H1 (cell line): ENCODE measurements around the gene CORO7. TPM values are rescaled to one million over a fixed set of nuclear protein-coding genes. Genes with fewer than 3 reads are reported as not detected.
A peak's percentile ranks its signal among the peaks of the same experiment; 100 is the strongest.

Experiments used
- CTCF ChIA-PET: fragments of 300-600 bp; sonication (Branson Sonifier 250); formaldehyde crosslinking; loops from one replicate; lab custom pipeline; 2021; ENCODE audit not compliant: partially characterized antibody; lab: Charles Lee
- POLR2A ChIA-PET: fragments of 300-600 bp; sonication (Branson Sonifier 250); formaldehyde crosslinking; loops from one replicate; lab custom pipeline; 2021; ENCODE audit warnings: inconsistent platforms; ENCODE audit not compliant: partially characterized antibody; lab: Charles Lee
- DNase-seq, 2 experiments: peaks; one replicate each; pipeline versions ENCODE4 v3.0.0 to v3.0.0-alpha.2; 2010 to 2022; ENCODE audit warnings: low spot score in 2 of 2, low read depth in 1 of 2, mixed read lengths in 1 of 2
- FAIRE-seq: peaks from 2 replicates; lab custom pipeline; 2011; peaks lifted over from hg19 to GRCh38; lab: Jason Lieb, UNC
- H2AFZ ChIP-seq: 2 replicates; pipeline ENCODE4 v1.8.1; 2012; ENCODE audit warnings: low read length, inconsistent platforms
- H2AK5ac ChIP-seq: 2 replicates; pipeline ENCODE4 v1.6.1; 2013; ENCODE audit warnings: low read depth, low read length
- H2BK120ac ChIP-seq: replicated peaks from 2 replicates; pipeline ENCODE3; 2013; ENCODE audit warnings: low read depth, low read length, inconsistent platforms
- H2BK12ac ChIP-seq: 2 replicates; pipeline ENCODE4 v1.6.1; 2013; ENCODE audit warnings: low read depth, low read length
- H2BK15ac ChIP-seq: 2 replicates; pipeline ENCODE4 v1.6.1; 2013; ENCODE audit warnings: low read length
- H2BK20ac ChIP-seq: 2 replicates; pipeline ENCODE4 v1.6.1; 2013; ENCODE audit warnings: low read length
- H2BK5ac ChIP-seq: 2 replicates; pipeline ENCODE4 v1.6.1; 2013; ENCODE audit warnings: low read depth, low read length
- H3K14ac ChIP-seq: 2 replicates; pipeline ENCODE4 v1.6.1; 2013; ENCODE audit warnings: inconsistent platforms; ENCODE audit not compliant: insufficient read length
- H3K18ac ChIP-seq: 2 replicates; pipeline ENCODE4 v1.6.1; 2013; ENCODE audit warnings: low read length; ENCODE audit errors: extremely low read depth
- H3K23ac ChIP-seq: 2 replicates; pipeline ENCODE4 v1.6.1; 2013; ENCODE audit warnings: inconsistent platforms; ENCODE audit not compliant: insufficient read length
- H3K23me2 ChIP-seq: 2 replicates; pipeline ENCODE4 v1.6.1; 2013; ENCODE audit warnings: low read depth, low read length
- H3K27ac ChIP-seq: 2 replicates; pipeline ENCODE4 v1.6.1; 2011; ENCODE audit warnings: low read depth, low read length, inconsistent platforms
- H3K27me3 ChIP-seq, 4 experiments: replicated peaks in 1 of 4; 1 replicate in 1 of 4; 2 replicates in 3 of 4; pipeline versions ENCODE4 v1.6.1 to v1.8.1; 2011 to 2013; ENCODE audit warnings: low read length in 3 of 4, mild to moderate bottlenecking in 3 of 4, inconsistent platforms in 2 of 4, mixed read lengths in 2 of 4, moderate library complexity in 1 of 4; ENCODE audit not compliant: control insufficient read depth in 3 of 4, insufficient read depth in 3 of 4; ENCODE audit errors: extremely low read depth in 1 of 4
- H3K36me3 ChIP-seq, 4 experiments: 2 replicates each; pipeline versions ENCODE4 v1.6.1 to v1.8.1; 2011 to 2013; ENCODE audit warnings: mild to moderate bottlenecking in 4 of 4, low read length in 3 of 4, moderate library complexity in 2 of 4, control low read depth in 1 of 4, inconsistent platforms in 1 of 4; ENCODE audit not compliant: insufficient read depth in 4 of 4, control insufficient read depth in 2 of 4
- H3K4ac ChIP-seq: replicated peaks from 2 replicates; pipeline ENCODE3; 2013; ENCODE audit warnings: low read length, low read depth, mixed read lengths, inconsistent platforms; ENCODE audit not compliant: insufficient read length
- H3K4me1 ChIP-seq, 4 experiments: replicated peaks in 1 of 4; 1 replicate in 1 of 4; 2 replicates in 3 of 4; pipeline versions ENCODE4 v1.6.1 to v1.8.1; 2011 to 2013; ENCODE audit warnings: low read length in 3 of 4, inconsistent platforms in 2 of 4, mixed read lengths in 1 of 4; ENCODE audit not compliant: insufficient read depth in 4 of 4, control insufficient read depth in 3 of 4
- H3K4me2 ChIP-seq, 2 experiments: 2 replicates each; pipeline versions ENCODE4 v1.6.1 to v1.8.1; 2011 to 2013; ENCODE audit warnings: low read depth in 2 of 2, low read length in 2 of 2, control low read depth in 1 of 2, inconsistent platforms in 1 of 2, mild to moderate bottlenecking in 1 of 2; ENCODE audit not compliant: insufficient read depth in 1 of 2
- H3K4me3 ChIP-seq, 4 experiments: fragments of 200-600, 300-600 bp in 1 of 4; sonication (generic), shearing (Covaris generic), sonication (Bioruptor Twin) in 1 of 4; 2 replicates each; pipeline versions ENCODE4 v1.5.1 to v1.8.1; 2011 to 2016; ENCODE audit warnings: low read length in 4 of 4, low read depth in 3 of 4, control low read depth in 2 of 4, inconsistent platforms in 2 of 4, mild to moderate bottlenecking in 2 of 4, mixed read lengths in 1 of 4, moderate library complexity in 1 of 4; ENCODE audit not compliant: insufficient read depth in 2 of 4; ENCODE audit errors: extremely low read depth in 1 of 4
- H3K56ac ChIP-seq: replicated peaks from 2 replicates; pipeline ENCODE3; 2013; ENCODE audit warnings: low read depth, mild to moderate bottlenecking, mixed read lengths, low read length, inconsistent platforms; ENCODE audit not compliant: insufficient read length
- H3K79me1 ChIP-seq: 2 replicates; pipeline ENCODE4 v1.6.1; 2013; ENCODE audit warnings: low read depth, low read length, control low read depth
- H3K79me2 ChIP-seq, 2 experiments: 2 replicates each; pipeline versions ENCODE4 v1.6.1 to v1.8.1; 2012 to 2013; ENCODE audit warnings: low read length in 2 of 2, mild to moderate bottlenecking in 2 of 2, inconsistent platforms in 1 of 2; ENCODE audit not compliant: insufficient read depth in 2 of 2, control insufficient read depth in 1 of 2
- H3K9ac ChIP-seq, 4 experiments: replicated peaks in 1 of 4; 1 replicate in 1 of 4; 2 replicates in 3 of 4; pipeline versions ENCODE4 v1.6.1 to v1.8.1; 2011 to 2013; ENCODE audit warnings: low read depth in 3 of 4, low read length in 3 of 4, control low read depth in 2 of 4, mild to moderate bottlenecking in 2 of 4, moderate library complexity in 2 of 4, inconsistent platforms in 1 of 4; ENCODE audit errors: extremely low read depth in 1 of 4
- H3K9me3 ChIP-seq, 2 experiments: 2 replicates each; pipeline versions ENCODE4 v1.6.1 to v1.8.1; 2012 to 2013; ENCODE audit warnings: mild to moderate bottlenecking in 2 of 2, moderate library complexity in 2 of 2, control low read depth in 1 of 2, inconsistent platforms in 1 of 2, low read depth in 1 of 2, low read length in 1 of 2, mixed read lengths in 1 of 2; ENCODE audit not compliant: insufficient read depth in 2 of 2
- H4K20me1 ChIP-seq, 2 experiments: replicated peaks in 1 of 2; 2 replicates each; pipeline versions ENCODE3 to v1.8.1; 2011 to 2013; ENCODE audit warnings: inconsistent platforms in 2 of 2, low read length in 2 of 2, mild to moderate bottlenecking in 1 of 2; ENCODE audit not compliant: insufficient read depth in 2 of 2, control insufficient read depth in 1 of 2
- H4K5ac ChIP-seq: 2 replicates; pipeline ENCODE4 v1.6.1; 2013; ENCODE audit warnings: low read length, low read depth, mixed read lengths, inconsistent platforms; ENCODE audit not compliant: insufficient read length
- H4K8ac ChIP-seq: 2 replicates; pipeline ENCODE4 v1.8.0; 2013; ENCODE audit warnings: mild to moderate bottlenecking, moderate library complexity, low read length, inconsistent platforms; ENCODE audit not compliant: insufficient read depth; ENCODE audit errors: extremely low read depth
- H4K91ac ChIP-seq: replicated peaks from 2 replicates; pipeline ENCODE3; 2013; ENCODE audit warnings: low read length, mixed read lengths, inconsistent platforms; ENCODE audit not compliant: insufficient read length
- CEBPB ChIP-seq: IDR thresholded peaks from 2 replicates; pipeline ENCODE4 v1.6.1; 2012; ENCODE audit warnings: low read depth, low read length
- GABPA ChIP-seq: IDR thresholded peaks from 2 replicates; pipeline ENCODE4 v1.6.1; 2011; ENCODE audit warnings: mild to moderate bottlenecking, low read length, moderate library complexity, borderline replicate concordance; ENCODE audit not compliant: insufficient read depth
- KDM4A ChIP-seq: IDR thresholded peaks from one replicate; pipeline ENCODE4 v1.7.1; 2012; ENCODE audit warnings: low read depth, mild to moderate bottlenecking, moderate library complexity, low read length, inconsistent platforms; ENCODE audit not compliant: severe bottlenecking
- SIRT6 ChIP-seq: IDR thresholded peaks from one replicate; pipeline ENCODE4 v1.7.1; 2012; ENCODE audit warnings: low read length, inconsistent platforms
- SIX5 ChIP-seq: IDR thresholded peaks from 2 replicates; pipeline ENCODE4 v1.6.1; 2011; ENCODE audit warnings: mild to moderate bottlenecking, low read depth, low read length
- WGBS, 2 experiments: shearing (Covaris generic) in 1 of 2; methylation state at CpG; one replicate each; pipeline versions ENCODE4 v1.1.6 to v1.1.7; 2013 to 2015; ENCODE audit warnings: low lambda C conversion rate in 2 of 2, mixed read lengths in 2 of 2, inconsistent platforms in 1 of 2, low coverage in 1 of 2, missing lambda C conversion rate in 1 of 2; ENCODE audit not compliant: insufficient replicate concordance in 2 of 2, insufficient coverage in 1 of 2, insufficient read length in 1 of 2; ENCODE audit errors: extremely low coverage in 1 of 2, missing lambda C conversion rate in 1 of 2; 5-methylcytosine and 5-hydroxymethylcytosine counted together
- polyA plus RNA-seq, 7 experiments: library from polyadenylated mRNA; depleted of rRNA in 3 of 7; stranded (reverse) in 5 of 7; unstranded in 2 of 7; fragments of >200 nt in 5 of 7; fragments of 200-250 nt in 2 of 7; gene quantifications; 1 replicate in 5 of 7; 2 replicates in 1 of 7; 4 replicates in 1 of 7; pipeline versions ENCODE4 v1.2.1 to v1.2.3, GENCODE V29; 2011 to 2013; ENCODE audit warnings: missing spikeins in 2 of 7, mixed read lengths in 2 of 7
- total RNA-seq: library from RNA; stranded (reverse); fragmentation: NEBNext Ultra II Directional; extraction: Animal tissue kit (Norgen Biotek cat#: 25700); gene quantifications from 2 replicates; pipeline ENCODE4 v1.2.1, GENCODE V29; 2021
- TF ChIP-seq, protein P1 (sequence below): IDR thresholded peaks from 2 replicates; pipeline ENCODE4 v1.6.1; 2011; ENCODE audit warnings: low read depth, mild to moderate bottlenecking, low read length; ENCODE audit not compliant: insufficient read depth

CORO7 gene
- total and polyA plus RNA-seq, 2 of the 8 experiments (the other 6 are each of a cell fraction or from before 2014, with no cell fraction given): 25.2 to 29.8 TPM

DNA sequence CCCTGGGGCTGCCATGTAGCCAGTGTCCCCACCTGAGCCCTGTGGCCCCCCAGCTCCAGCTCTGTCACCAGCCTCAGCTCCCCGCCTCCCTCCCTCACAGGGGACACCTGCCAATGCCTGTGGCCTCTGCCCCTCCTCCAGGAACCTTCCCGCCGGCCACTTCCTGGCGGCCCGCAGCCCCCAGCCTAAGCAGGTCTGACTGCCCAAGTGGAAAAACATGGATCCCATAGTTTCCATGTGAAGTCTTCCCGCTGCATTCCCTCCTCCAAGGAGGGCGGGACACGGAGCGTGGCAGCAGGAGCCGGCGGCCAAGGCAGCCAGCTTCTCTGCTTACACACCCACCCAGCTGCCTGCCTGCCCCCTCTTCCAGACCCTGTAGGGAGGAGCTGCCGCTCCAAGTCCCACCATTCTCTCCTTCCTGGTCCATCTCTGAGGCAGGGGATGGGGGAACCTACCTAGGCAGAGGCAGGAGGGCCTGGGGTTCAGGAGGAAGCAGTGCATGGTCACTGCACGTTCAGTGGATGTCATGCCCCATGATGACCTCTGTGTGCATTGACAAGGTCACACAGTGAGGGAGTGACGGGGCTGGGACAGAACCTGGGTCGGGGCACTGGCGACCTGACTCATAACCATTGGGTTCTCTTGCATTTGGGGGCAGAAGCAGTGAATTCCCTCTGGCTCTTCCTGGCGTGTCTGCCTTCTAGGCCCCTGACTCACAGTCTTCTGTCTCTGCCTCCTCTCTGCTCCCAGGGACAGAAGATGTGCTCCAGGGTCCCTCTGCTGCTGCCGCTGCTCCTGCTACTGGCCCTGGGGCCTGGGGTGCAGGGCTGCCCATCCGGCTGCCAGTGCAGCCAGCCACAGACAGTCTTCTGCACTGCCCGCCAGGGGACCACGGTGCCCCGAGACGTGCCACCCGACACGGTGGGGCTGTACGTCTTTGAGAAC lies 36.0 kb downstream of the CORO7 start:
- Histone ChIP-seq H2AK5ac (no peak overlapping the region), H3K9me3 (no peaks in the 10 kb centered on the region), H3K56ac (no peak overlapping the region), H4K91ac (no peak overlapping the region), H3K27ac (peak overlapping the region; percentile 15; the same call in 1 of the 2 replicates), H3K14ac (no peak overlapping the region), H3K4me2 (no peak overlapping the region), H3K23me2 (no peaks in the 10 kb centered on the region), H2BK5ac (peak overlapping the region; percentile 63; the same call in 1 of the 2 replicates), H3K79me2 (peaks cover 0 to 2% of the 10 kb centered on the region in 2 experiments; a peak in 1 of 4 replicates), H3K27me3 (no peaks in the 10 kb centered on the region), H3K18ac (no peak overlapping the region), H3K9ac (no peak overlapping the region), H3K79me1 (0 out of 2 replicates have a peak, but pooled peaks cover 3% of the 10 kb centered on the region), H4K8ac (no peak overlapping the region; the same call in none of the 2 replicates), H3K23ac (no peak overlapping the region), H3K36me3 (peaks cover 0 to 18% (median 2%) of the 10 kb centered on the region in 4 experiments; a peak in 4 of 8 replicates), H4K20me1 (peaks cover 5 to 23% of the 10 kb centered on the region in 2 experiments), H2BK12ac (peak overlapping the region; percentile 84; the same call in 1 of the 2 replicates), H4K5ac (no peak overlapping the region), H3K4ac (peak overlapping the region; percentile 76), H2BK120ac (no peak overlapping the region), H3K4me1 (peaks cover 0 to 34% (median 28%) of the 10 kb centered on the region in 4 experiments; a peak in 6 of 7 replicates), H2BK20ac (no peak overlapping the region), H2BK15ac (no peak overlapping the region), H3K4me3 (no peak overlapping the region), H2AFZ (no peak overlapping the region)
- ChIA-PET POLR2A (interaction anchor here (1.0 to 11.7 kb wide), 8 partner anchors 8 to 108 kb away, joined by 3 to 223 read pairs (median 4); partner anchors contain the start of gene VASN), CTCF (interaction anchor here (0.7 to 24.8 kb wide), 9 partner anchors 9 to 90 kb away, joined by 3 to 659 read pairs (median 4); no protein-coding TSS in a partner anchor)
- no peak for TF ChIP-seq SIX5
- TF ChIP-seq, protein P1, sequence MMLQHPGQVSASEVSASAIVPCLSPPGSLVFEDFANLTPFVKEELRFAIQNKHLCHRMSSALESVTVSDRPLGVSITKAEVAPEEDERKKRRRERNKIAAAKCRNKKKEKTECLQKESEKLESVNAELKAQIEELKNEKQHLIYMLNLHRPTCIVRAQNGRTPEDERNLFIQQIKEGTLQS: no peak
- no peak for TF ChIP-seq SIRT6
- no peak for TF ChIP-seq GABPA
- TF ChIP-seq CEBPB: no peak
- TF ChIP-seq KDM4A: no peak
- 93% methylated on average over 18 of the region's 26 CpGs; no CpG with 5 or more reads in 1 of the 2 experiments for WGBS, 2 experiments
- no peak for DNase-seq
- FAIRE-seq: no peak
